Epithelial cell of proximal tubule (primary cell): ENCODE measurements around the gene C19orf73. TPM values are rescaled to one million over a fixed set of nuclear protein-coding genes. Genes with fewer than 3 reads are reported as not detected.

Experiments
- DNase-seq: peaks from one replicate; pipeline ENCODE4 v3.0.0-alpha.2; 2011; ENCODE audit warnings: low read depth
- H3K4me3 ChIP-seq: 2 replicates; pipeline ENCODE4 v1.5.1; 2011; ENCODE audit warnings: low read depth, mild to moderate bottlenecking, low read length
- total RNA-seq: library from RNA; depleted of rRNA; stranded (reverse); fragments of >200 nt; gene quantifications from 2 replicates; pipeline ENCODE4 v1.2.3, GENCODE V29; 2015
- TF ChIP-seq, protein P1 (sequence below): conservative IDR thresholded peaks from 2 replicates; pipeline ENCODE4 v1.5.1; 2012; ENCODE audit warnings: low read depth, mild to moderate bottlenecking, low read length

Gene C19orf73
- total RNA-seq, 1 donor from 2014 or later, result 10.3 TPM

- no peak for DNase-seq
- H3K4me3 ChIP-seq, result peak within 1 kb of the TSS; percentile 79
- TF ChIP-seq, protein P1, sequence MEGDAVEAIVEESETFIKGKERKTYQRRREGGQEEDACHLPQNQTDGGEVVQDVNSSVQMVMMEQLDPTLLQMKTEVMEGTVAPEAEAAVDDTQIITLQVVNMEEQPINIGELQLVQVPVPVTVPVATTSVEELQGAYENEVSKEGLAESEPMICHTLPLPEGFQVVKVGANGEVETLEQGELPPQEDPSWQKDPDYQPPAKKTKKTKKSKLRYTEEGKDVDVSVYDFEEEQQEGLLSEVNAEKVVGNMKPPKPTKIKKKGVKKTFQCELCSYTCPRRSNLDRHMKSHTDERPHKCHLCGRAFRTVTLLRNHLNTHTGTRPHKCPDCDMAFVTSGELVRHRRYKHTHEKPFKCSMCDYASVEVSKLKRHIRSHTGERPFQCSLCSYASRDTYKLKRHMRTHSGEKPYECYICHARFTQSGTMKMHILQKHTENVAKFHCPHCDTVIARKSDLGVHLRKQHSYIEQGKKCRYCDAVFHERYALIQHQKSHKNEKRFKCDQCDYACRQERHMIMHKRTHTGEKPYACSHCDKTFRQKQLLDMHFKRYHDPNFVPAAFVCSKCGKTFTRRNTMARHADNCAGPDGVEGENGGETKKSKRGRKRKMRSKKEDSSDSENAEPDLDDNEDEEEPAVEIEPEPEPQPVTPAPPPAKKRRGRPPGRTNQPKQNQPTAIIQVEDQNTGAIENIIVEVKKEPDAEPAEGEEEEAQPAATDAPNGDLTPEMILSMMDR, result no peak
These were observed 725 bp upstream of the C19orf73 start, which contains the start of gene PPFIA3 for GRCh38 chr19:49119411-49120324. TSS of gene PPFIA3 (plus strand) at chr19:49119544. CDS start at chr19:49127874, 8,330 bp downstream.

GRCh38 chr19:49117677-49118564 lies 1.0 kb downstream of the C19orf73 start:
- TF ChIP-seq, protein P1, result no peak
- peak overlapping the region; percentile 79 for H3K4me3 ChIP-seq
- no peak for DNase-seq

- H3K4me3 ChIP-seq, result no peak overlapping the region
- DNase-seq, result no peak
- TF ChIP-seq, protein P1, result no peak
These were observed 2.4 kb downstream of the C19orf73 start for GRCh38 chr19:49116544-49116943.

- H3K4me3 ChIP-seq, result peak overlapping the region; percentile 76
- TF ChIP-seq, protein P1, result no peak
- no peak for DNase-seq
These were observed 4.1 kb downstream of the C19orf73 start for GRCh38 chr19:49114630-49115363.

GRCh38 chr19:49113762-49114629 lies 4.9 kb downstream of the C19orf73 start, which contains the start of gene LIN7B:
TSS of gene LIN7B (plus strand) at chr19:49114370. CDS start at chr19:49114405, 35 bp downstream.
- H3K4me3 ChIP-seq, result peak within 1 kb of the TSS; percentile 76
- TF ChIP-seq, protein P1, result peak; percentile 29
- DNase-seq, result no peak
